Measurements from ENCODE around the gene ADD3. TPM values are rescaled to one million over a fixed set of nuclear protein-coding genes. Genes with fewer than 3 reads are reported as not detected.
A peak's percentile ranks its signal among the peaks of the same experiment; 100 is the strongest.

The ADD3 gene
- total and polyA plus RNA-seq, 8 donors: 31.9 to 83.3 (median 47.2) TPM

GRCh38 chr10:110005719-110006118 lies 2.1 kb upstream of the ADD3 start:
- FAIRE-seq: no peak
- Histone ChIP-seq H3K9me3 (no peaks in the 10 kb centered on the region), H3K27me3 (no peaks in the 10 kb centered on the region), H3K27ac (peak overlapping the region in 3 of 4 donors; percentile 7 to 89 (median 25)), H3K4me1 (peaks cover 0 to 47% (median 29%) of the 10 kb centered on the region in 3 donors), H3K36me3 (no peaks in the 10 kb centered on the region), H3K4me3 (peak overlapping the region in 1 of 4 donors; percentile 13)
- intact Hi-C loops (cut with DNase I): no loop called here
- no peak for ATAC-seq
- peak in 2 of 6 donors; percentile 33 to 38 for DNase-seq
- 6 to 9% methylated on average over 8 of the region's 8 CpGs for WGBS, 2 donors
- no peak for TF ChIP-seq CTCF (IDR thresholded peaks at IDR 0.05)

- Histone ChIP-seq H3K36me3 (no peaks in the 10 kb centered on the region), H3K27me3 (no peaks in the 10 kb centered on the region), H3K9me3 (no peaks in the 10 kb centered on the region), H3K4me3 (peak overlapping the region in 3 of 4 donors; percentile 72 to 95 (median 76)), H3K27ac (peak overlapping the region; percentile 76 to 89 (median 88)), H3K4me1 (peaks cover 8 to 53% (median 37%) of the 10 kb centered on the region in 3 donors)
- TF ChIP-seq CTCF (IDR thresholded peaks at IDR 0.05): no peak
- intact Hi-C loops (cut with DNase I): no loop called here
- FAIRE-seq (no peak), DNase-seq (peak in 4 of 6 donors; percentile 25 to 65 (median 40)), ATAC-seq (no peak)
- 51 to 54% methylated on average over 19 of the region's 19 CpGs for WGBS, 2 donors
Observed at GRCh38 chr10:110006358-110007160, 1.2 kb upstream of the ADD3 start.

DNA sequence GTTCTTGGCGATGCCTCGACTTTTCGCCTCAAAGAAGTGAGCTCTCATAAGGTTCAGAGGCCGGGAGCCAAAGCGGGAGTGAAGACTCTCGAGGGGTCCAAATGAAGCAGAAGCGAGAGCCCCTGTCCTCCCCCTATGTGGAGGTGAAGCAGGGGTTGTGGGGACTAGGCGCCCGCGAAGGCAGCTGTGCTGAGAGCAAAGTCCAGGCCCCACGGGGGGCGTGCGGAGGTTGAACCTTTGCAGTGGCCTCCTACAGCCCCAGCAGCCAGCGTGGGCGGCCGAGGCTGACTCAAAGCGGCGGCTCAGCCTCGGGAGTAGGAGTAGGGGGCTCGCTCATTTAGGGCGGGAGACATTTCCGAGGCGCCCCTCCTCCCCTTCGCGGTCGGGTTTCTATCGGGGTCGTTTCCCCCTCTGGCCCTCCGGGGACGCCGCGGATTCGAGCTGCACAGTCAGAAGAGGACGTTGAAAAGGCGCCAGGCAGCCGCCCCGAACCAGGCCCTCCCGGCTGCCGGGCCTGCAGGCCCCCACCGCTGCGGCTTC lies 553 bp upstream of the ADD3 start:
- no peak for FAIRE-seq
- 6 to 8% methylated on average over 30 to 41 of the region's 41 CpGs for WGBS, 2 donors
- Histone ChIP-seq H3K4me3 (peak overlapping the region; percentile 72 to 96 (median 86)), H3K4me1 (peaks cover 13 to 60% (median 41%) of the 10 kb centered on the region in 3 donors), H3K27me3 (no peaks in the 10 kb centered on the region), H3K36me3 (no peaks in the 10 kb centered on the region), H3K9me3 (no peaks in the 10 kb centered on the region), H3K27ac (peak overlapping the region; percentile 76 to 89 (median 88))
- ATAC-seq: peak; percentile 24 to 54 (median 30)
- intact Hi-C loops (cut with DNase I): no loop called here
- TF ChIP-seq CTCF (IDR thresholded peaks at IDR 0.05): no peak
- DNase-seq: peak in 1 of 6 donors; percentile 62

GRCh38 chr10:110008518-110009339 lies 945 bp downstream of the ADD3 start:
- H3K36me3 ChIP-seq: no peaks in the 10 kb centered on the region
- 0 to 1% methylated on average over 30 of the region's 30 CpGs for WGBS, 2 donors
- H3K4me1 ChIP-seq: peaks cover 13 to 63% (median 32%) of the 10 kb centered on the region in 3 donors
- H3K27ac ChIP-seq: peak overlapping the region; percentile 76 to 89 (median 88)
- no peak for FAIRE-seq
- peak; percentile 65 to 77 (median 72) for DNase-seq
- H3K9me3 ChIP-seq: no peaks in the 10 kb centered on the region
- TF ChIP-seq CTCF (IDR thresholded peaks at IDR 0.05): no peak
- peak overlapping the region; percentile 72 to 96 (median 86) for H3K4me3 ChIP-seq
- no peaks in the 10 kb centered on the region for H3K27me3 ChIP-seq
- intact Hi-C loops (cut with DNase I): no loop called here
- peak; percentile 37 to 55 (median 42) for ATAC-seq

Data from pancreas (tissue), 10 donors.